ENCODE data around the gene RUBCN.
A peak's percentile ranks its signal among the peaks of the same experiment; 100 is the strongest.

RUBCN gene

DNA sequence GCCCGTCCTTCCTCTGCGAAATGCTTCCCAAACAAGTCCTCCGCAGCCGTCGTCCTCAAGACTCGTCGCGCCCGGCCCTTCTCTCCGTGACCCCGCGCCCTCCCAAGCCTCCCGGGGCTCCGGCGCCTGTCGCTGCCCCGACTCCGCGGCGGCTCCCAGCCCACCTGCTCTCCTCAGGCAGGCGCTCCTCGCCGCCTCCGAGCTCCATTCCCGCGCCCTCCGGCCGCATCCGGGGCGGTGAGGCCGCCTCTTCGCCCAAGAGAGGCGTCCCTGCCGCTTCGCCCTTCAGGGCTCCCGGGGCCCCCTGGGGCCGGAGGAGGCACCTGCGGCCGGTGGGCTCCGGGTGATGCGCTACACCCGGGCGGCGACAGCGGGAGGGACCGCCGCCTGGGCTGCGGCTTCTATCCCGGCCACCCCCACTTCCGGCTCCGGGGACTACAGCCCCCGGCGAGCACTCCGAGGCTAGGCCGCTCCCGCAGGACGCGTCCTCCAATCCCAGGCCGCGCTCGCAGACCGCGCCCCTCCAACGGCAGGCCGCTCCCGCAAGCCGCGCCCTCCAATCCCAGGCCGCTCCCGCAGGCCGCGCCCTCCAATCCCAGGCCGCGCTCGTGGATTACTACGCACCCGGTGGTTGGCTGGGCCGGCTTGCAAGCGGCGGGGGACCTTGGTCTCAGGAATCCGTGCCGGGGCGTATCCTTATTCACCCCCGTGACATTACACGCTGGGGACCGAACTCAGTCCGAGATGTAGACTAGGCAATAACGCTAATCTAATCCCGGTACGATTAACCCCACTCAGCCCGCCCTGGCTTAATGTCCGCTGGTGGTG, at the start of gene RUBCN:
Gene RUBCN, minus strand, starts transcription at position 414 of the 828 bp plus-strand sequence. Its CDS starts 185 bp downstream, at position 229.
- DNase-seq, result peak; percentile 98

DNA sequence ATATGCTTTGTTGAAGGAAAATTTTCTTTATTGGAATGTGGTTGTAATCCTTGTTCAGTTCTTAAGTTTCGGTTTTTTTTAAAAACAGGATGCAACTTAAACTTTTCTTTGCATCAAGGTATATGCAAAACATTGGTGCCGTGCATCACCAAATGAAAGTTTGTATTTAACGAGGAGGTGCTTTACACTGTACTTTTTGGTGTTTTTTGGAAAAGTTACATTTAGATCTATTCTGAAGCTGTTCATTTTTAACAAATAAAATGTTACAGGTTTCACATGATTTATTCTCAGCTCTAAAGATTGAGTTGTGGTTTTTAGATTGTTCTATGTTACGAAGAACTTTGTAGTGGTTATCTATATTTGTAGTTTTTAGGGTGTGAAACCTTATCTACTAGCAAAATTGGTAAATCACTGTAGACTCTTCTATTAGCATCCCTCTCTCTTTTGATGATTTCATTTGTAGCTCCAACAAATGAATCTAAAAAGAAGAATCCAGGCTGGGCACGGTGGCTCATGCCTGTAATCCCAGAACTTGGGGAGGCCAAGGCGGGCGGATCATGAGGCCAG, 47.4 kb upstream of the RUBCN start:
- DNase-seq, result no peak

DNA sequence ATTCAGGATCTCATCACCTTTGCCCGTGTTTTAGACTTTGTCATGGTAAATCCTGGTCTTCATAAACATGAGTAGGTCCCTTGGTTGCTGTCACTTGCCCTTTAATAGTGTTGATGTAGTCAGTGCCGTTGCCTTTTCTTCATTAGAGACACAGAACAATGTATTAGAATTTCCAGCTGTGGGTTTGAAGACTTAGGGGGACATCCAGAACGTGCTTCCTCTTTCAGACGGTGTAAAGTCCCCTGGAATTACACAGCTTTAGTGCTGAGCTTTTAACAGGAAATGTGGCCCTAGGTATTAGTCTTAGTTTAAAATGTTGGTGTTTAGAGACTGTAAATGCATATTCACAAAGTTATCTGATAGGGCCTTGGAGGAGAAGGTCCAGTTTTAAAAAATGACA, 45.5 kb upstream of the RUBCN start:
- no peak for DNase-seq

DNA sequence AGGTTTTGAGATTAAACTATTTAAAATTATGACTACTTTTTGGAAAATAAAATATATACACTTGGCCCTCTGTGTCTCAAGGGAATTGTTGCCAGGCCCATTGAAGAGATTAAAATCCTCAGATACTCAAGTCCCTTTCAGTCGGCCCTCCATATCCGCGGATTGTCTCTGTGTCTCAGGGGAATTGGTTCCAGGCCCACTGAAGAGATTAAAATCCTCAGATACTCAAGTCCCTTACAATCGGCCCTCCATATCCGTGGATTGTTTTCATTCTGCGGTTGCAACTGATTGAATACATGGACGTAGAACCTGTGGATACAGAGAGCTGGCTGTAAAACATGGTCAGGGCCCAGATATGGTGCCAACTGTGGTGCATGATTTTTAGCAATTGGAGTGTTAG, 38.6 kb upstream of the RUBCN start:
- no peak for DNase-seq

DNA sequence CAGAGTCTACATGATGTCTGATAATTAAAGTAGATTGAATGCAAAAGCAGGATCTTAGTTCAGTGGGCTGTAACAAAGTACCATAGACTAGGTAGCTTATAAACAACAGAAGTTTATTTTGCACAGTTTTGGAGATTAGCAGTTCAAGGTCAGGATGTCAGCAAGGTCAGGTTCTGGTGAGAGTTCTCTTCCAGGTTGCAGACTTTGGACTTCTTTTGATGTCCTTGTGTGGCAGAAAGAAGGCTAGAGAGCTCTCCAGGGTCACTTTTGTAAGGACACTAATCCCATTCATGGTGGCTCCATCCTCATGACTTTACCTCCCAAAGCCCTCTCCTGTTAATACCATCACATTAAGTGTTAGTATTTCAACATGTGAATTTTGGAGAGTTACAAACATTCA, 25.1 kb upstream of the RUBCN start:
- DNase-seq, result no peak

DNA sequence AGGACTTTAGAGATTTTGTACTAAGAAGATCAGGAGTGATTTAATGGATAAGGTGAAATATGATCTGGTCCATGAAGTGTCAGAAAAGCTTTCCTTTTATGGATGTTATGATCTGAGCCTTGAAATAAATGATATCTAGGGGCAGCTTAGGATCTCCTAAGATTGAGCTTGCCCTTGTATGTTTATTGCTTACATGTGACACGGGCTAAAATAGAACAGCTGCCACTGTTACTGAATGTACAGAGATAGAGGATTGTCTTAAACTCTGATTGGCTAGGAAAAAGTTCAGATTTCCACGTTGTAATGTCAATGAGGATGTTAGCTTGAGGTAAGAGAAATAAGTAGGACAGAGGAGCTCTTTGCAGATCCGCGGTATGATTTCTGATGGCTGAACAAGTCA, 21.8 kb upstream of the RUBCN start:
- DNase-seq, result no peak

DNA sequence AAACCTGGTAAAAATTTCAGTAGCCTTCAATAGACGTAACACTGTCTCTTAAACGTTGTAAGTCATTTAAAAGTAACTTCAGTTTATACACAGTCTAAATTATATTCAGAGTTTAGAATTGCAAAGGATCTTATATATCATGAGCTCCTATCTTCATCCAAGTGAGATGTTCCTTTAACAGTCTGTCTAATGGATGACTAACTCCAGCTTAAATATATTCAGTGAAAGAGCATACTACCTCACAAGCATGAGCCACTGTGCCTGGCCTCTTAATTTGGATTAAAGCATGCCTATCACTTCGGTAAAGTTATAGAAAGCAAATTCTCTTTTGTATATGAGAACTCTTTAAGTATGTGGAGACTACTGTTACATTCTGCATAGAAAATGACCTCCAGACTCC, 20.0 kb upstream of the RUBCN start:
- DNase-seq, result no peak

DNA sequence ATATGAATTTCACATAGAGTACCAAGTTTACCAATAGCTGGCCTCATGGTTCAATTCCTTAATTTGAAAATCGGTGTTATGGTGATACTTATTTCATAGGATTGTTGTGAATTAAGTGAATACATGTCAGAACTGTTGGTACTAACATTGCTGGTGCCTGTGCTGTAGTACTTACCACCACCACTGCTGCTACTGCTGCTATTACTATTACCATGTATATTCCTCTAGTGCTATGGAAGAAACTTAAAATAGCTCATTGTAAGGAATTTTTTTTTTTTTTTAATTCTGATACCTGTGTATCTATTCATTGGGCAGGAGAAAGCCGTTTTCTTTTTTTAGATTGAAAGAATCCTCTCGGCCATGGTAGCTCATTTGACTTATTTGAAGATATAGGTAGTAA, 16.6 kb upstream of the RUBCN start:
- DNase-seq, result no peak

DNA sequence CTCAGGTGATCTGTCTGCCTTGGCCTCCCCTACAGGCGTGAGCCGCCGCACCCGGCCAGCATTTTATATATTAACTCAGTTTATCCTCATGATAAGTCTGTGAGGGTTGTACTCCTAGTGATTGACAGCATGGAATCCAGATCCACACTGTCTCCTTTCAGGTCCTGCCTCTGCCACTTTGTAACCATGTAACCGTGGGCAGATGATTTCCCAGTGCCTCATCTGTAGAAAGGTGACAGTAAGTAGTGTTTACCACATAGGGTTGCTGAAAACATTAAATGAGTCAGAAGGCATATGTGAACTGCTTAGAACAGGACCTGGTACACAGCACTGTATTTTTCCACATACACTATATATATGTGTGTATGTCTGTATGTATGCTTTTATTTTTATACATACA, 15.4 kb upstream of the RUBCN start:
- DNase-seq, result no peak

DNA sequence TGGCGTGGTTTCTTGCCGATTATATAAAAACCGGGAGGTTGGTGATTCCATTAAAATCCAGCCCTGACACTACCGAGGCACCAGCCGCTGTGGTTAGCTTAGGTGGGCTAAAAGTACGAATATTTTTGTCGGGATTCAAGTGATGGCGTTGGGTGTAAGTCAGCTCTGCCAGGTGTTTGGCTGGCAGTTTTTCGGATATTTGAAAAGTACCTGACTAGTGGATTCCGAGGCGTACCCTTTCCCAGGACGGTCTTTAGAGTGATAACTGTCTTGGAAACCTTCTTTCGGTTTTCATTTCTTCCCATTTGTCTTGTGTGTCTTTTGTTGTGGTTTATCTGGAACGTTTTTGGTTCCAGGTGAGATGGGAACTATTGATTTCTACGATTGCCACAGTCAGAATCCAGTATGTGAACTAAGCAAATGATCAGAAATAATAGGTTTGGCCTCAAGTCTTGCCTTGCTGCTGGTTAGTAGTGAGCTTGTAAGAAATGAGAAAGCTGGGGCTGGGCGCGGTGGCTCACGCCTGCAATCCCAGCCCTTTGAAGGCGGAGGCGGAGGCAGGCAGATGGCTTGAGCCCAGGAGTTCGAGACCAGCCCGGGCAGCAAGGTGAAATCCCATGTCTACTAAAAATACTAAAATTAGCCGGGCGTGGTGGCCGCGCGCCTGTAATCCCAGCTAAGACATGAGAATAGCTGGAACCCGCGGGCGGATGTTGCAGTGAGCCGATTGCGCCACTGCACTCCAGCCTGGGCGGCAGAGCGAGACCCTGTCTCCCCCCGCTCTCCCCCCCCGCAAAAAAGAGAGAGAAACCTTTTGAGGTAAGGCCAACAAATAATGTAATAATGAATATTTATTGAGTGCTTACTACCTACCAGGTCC, 14.4 kb upstream of the RUBCN start:
- no peak for DNase-seq

DNA sequence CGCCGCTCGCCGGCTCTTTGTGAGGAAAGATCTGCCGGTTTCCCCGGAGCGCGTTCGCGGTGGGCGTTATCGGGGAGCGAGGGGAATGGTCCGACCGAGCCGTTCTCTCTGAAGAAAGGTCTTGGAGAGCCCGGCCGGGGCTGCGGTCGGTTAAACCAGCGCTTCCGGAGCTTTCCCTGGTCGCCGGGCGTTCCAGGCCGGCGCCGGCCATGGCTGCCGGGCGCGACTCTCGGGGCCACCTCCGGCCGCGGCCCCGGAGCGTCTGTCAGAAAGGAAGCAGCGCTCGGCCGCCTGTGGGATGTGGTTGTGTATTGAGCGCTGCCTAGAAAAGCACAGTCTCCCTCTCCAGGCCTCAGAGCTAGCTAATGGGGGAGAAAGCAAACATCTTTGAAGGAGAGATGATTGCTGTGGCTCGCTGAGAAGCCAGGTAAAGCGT, 13.7 kb upstream of the RUBCN start:
- DNase-seq, result no peak

DNA sequence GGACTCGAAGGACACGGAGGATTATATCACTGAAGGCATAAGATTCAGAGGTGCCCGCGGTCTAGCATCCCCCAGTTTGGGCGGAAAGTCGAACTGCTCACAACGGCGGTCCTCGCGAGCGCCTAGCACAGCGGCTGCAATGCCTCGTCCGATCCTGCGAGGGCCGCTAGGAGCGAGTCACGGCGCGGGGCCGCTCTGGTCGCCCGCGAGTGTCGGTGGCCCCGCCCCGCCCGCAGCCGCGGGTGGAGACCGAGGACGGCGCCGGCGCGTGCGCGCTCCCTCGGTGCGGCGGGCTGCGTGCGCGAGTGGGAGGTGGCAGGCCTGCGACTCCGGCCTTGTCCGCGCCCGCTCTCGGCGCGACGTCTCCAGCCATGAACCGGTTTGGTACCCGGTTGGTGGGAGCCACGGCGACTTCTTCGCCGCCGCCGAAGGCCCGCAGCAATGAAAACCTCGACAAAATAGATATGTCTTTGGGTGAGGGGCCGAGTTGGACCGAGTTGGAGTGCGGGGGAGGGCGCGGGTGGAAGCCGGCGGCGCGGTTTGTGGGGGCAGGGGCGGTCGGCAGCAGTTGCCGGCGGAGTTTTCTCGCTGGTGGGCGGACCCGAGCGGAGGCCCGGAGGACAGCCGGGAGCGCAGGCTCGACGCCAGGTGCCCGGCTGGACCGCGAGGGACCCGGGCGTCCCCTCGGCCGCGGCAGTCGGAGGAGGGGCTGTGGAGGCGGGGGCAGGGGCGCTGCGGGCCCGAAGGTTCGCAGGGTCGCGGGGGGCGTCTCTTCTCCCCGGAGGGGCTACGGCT, 13.1 kb upstream of the RUBCN start, which contains the start of gene FYTTD1:
Gene FYTTD1, plus strand, starts transcription at position 283 of the 795 bp plus-strand sequence. Its CDS starts 89 bp downstream, at position 372.
- peak; percentile 36 for DNase-seq

DNA sequence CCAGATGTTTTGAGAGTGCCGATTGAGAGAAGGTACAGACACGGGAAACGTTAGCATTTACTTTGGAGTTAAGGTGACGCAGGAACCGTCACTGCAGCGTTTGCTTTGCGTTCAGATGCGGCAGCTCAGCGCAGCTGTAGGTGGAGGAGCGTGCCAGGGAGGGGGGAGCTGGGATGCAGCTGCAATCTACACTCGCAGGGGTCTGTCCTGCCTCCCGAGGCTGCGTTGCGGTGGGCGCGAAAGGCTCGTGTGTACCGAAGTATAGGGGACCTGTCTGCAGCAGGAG, 12.6 kb upstream of the RUBCN start:
- no peak for DNase-seq

DNA sequence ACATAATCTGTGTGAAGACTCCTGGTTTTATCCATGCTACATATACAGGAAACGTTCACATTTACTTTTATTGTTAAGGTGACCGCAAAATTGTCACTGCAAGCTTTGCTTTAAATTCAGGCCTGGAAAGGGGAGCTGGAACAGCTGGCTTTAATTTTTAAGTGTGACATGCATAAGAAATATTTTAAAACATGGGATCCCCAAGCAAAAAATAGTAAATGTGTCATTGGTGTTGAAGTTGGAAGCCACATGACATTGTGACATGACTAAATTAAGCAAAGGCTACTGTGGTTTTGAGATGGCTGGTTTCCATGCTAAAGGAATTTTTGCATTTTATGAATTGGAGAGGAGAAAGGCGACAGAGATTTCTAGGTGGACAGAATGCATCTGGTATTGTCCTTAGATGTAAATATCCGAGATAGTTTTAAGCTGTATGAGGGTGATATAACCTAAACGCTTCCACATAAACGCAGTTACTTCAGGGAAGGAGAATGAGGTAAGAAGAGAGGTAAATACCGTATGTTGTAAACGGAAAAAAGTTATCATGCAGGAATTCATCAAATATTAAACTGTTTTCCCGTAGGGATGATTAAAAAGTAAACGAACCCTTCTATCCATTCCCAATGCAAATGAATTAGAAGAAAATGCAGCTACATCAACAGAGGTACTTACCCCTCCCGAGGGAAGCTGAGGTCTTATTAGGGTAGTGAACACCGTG, 12.1 kb upstream of the RUBCN start:
- no peak for DNase-seq

DNA sequence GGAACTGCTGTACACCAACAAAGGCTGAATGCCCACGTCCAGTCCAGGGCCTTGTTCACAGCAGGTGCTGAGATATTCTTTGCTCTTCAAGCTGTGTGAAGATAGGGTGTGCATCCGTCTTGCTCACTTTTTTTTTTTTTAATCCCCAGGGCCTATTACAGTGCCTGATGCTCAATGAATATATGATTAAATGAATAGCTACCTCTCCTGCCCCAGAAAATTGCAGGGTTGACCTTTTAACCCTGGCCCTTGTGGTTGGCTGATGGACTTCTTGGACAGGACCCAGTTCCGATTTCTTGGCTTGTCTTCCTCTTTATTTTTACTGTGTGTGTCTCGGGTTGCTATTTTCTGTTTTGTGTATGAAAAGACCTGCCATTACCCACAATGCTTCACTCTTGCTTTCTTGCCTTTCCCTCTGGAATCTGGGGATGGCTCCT, 10.1 kb upstream of the RUBCN start:
- DNase-seq, result no peak

DNA sequence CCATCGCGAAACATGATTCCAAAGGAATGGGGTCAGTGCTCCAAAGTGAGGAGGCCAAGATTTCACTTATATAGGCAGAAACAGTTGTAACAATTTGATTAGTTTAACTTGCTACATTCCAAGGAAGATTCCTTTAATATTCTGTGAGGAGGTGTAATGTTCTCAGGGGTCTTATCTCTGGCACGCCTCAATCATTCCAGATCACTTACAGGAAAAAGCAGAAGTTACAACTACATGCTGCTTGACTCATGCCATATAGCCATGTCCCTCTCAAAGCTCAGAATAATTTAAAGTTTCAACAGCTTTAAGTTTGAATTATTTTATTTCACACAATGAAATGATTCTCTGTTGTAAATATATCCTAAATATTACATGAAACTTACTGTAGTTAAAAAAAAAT, 9.5 kb upstream of the RUBCN start:
- DNase-seq, result no peak

DNA sequence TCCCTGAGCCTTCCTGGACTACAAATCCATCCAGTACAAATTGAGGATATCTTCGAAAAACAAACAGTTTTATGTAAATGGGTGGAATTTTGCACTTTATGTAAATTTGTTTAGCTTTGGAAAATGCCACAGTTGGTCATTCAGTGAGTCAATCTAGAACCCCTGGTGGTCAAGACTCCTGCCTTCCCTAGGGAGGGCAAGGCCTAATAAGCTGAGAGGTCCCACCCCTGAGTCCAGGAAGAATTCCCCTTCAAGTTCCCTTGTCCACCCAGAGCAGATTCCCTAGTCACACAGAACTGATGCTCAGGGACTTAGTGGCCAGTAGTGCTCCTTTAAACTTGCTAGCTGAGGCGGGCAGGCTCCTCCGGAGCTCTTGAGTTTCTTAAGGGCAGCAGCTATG, 6.1 kb upstream of the RUBCN start:
- no peak for DNase-seq

DNA sequence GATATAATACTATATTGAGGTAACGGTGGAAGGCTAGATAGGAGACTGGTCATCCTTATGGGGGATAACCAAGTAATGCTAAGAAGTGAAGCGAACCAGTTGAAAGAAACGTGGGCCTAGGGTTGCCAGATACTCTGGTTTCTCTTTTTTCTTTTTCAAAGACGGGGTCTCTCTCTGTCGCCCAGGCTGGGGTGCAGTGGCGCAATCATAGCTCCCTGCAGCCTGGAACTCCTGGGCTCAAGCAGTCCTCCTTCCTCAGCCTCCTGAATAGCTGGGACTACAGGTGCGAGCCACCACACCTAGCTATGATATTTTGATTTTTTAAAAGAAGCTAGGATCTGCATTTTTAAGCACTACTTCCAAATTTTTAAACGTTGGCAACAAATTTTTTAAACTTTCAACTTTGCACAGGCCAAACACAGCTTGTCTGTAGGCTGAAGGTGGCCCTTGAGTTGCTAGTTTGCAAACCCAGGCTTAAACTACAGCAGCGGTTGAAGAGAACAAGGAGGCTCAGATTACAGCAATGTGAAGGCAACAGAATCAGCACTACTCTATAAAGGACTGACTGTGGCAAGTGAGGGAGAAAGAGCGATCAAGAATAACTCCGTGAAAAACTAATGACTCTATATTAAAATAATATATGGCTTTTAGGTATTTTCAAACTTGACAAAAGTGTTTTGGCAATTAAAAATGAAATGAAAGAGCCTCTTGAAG, 1.2 kb upstream of the RUBCN start:
- DNase-seq, result no peak

DNA sequence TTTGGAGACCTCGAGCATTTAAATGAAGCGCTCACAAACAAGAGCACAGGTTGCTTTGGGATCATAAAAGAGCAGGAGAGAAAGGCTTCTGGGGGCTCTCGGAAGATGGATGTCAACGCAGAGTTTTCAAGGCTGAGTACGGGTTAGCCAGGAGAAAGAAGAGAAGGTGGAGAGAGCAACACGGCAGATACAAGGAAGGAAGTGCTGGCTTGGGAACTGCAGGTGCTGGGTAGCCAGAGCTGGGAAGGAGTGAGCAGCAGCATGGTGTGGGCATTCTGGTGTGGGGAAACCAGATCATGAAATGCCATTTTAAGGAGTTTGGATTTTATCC, 580 bp upstream of the RUBCN start:
- no peak for DNase-seq

DNA sequence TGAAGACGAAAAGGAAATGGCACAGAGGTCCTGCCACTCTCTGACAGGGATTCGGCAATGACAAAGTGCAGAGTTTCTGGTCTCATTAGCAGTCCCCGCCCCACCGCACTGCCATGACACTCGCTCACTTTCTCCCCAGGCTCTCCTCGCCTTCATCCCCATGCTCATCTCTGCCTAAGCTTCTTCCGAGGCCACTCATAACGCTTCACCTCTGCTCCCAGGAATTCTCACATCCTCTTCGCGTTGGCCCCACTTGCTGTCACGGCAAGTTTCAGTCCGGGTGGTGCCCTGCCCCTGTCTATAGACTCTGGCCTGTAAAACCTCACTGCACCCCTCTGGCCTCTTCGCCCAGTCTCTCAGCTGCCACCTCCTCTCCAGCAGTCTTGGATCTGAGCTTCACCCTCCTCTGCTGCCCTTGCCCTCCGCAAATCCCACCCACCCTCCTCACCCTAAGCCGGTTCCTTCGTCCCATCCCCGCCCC, 654 bp downstream of the RUBCN start:
- no peak for DNase-seq

DNA sequence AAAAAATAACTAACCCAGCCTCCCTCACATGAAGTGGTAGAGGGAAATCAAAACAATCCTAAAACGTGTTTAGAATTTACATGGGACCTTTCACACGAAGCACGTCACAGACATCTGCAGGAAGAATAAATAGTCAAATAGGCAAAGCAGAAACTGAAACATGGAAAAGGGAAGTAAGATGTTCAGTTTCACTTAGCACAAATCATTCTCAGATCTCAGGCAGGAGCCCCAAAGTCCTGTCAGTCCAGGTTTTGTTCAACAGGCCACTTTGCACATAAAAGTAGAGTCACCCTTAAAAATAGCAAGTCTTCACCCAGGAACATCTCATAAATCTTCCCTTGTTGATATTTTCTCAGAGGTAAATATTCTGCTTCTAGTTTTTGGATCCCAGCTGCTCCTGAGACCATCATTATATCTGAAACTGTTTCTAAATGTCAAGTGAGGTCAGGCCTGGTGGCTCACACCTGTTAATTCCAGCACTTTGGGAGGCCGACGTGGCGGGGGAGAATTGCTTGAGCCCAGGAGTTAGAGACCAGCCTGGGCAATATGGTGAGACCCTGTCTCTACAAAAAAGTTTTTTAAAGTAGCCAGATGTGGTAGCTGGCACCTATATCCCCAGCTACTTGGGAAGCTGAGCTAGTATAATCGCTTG, 1.9 kb downstream of the RUBCN start:
- DNase-seq, result no peak

Measured in NCI-H1048 (cell line).